PC-3 (cell line): Measurements from ENCODE around the gene GYPC. TPM values are rescaled to one million over a fixed set of nuclear protein-coding genes. Genes with fewer than 3 reads are reported as not detected.

Source experiments
- ATAC-seq: fragments of 200-7000 bp; cut with Tn5 transposase; 2 replicates; pipeline ENCODE4 v1.9.1; 2020; ENCODE audit warnings: mild to moderate bottlenecking, moderate library complexity
- BruUV-seq: library from RNA; stranded (reverse); fragments of 400-500 nt; replicated peaks from 2 replicates; lab custom pipeline; 2021; lab: Mats Ljungman, UMichigan
- CTCF ChIA-PET: fragments of 300-600 bp; sonication (Branson Sonifier 250); formaldehyde crosslinking; loops from one replicate; lab custom pipeline; 2022; ENCODE audit warnings: antibody characterized with exemption; lab: Charles Lee
- POLR2A ChIA-PET: fragments of 300-600 bp; sonication (Branson Sonifier 250); formaldehyde crosslinking; loops from one replicate; lab custom pipeline; 2022; ENCODE audit warnings: antibody characterized with exemption; ENCODE audit not compliant: unreplicated experiment; lab: Charles Lee
- DNase-seq: peaks from one replicate; pipeline ENCODE4 v3.0.0-alpha.2; 2015
- H2AFZ ChIP-seq: fragments of 300-600 bp; sonication (generic); 2 replicates; pipeline ENCODE4 v1.6.0; 2016; ENCODE audit warnings: antibody characterized with exemption, low read length
- H3F3A ChIP-seq: fragments of 300-600 bp; sonication (generic); one replicate; pipeline ENCODE4 v1.6.0; 2017; ENCODE audit warnings: antibody characterized with exemption, low read length, control low read depth, mild to moderate bottlenecking; ENCODE audit not compliant: unreplicated experiment
- H3K27ac ChIP-seq: fragments of 300-600 bp; sonication (generic); 2 replicates; pipeline ENCODE4 v1.5.1; 2016; ENCODE audit warnings: mild to moderate bottlenecking, low read length
- H3K27me3 ChIP-seq: fragments of 300-600 bp; sonication (generic); 2 replicates; pipeline ENCODE4 v1.6.1; 2016; ENCODE audit warnings: low read length, mixed read lengths
- H3K36me3 ChIP-seq: fragments of 300-600 bp; sonication (generic); 2 replicates; pipeline ENCODE4 v1.6.1; 2016; ENCODE audit warnings: low read depth, mixed run types, low read length, mixed read lengths
- H3K4me1 ChIP-seq: fragments of 300-600 bp; sonication (generic); 2 replicates; pipeline ENCODE4 v1.5.1; 2016; ENCODE audit warnings: low read length; ENCODE audit not compliant: insufficient read depth
- H3K4me2 ChIP-seq: fragments of 300-600 bp; sonication (generic); 2 replicates; pipeline ENCODE4 v1.6.0; 2016; ENCODE audit warnings: low read length
- H3K4me3 ChIP-seq: fragments of 300-600 bp; sonication (generic); 2 replicates; pipeline ENCODE4 v1.5.1; 2016; ENCODE audit warnings: mild to moderate bottlenecking, low read length, mixed read lengths
- H3K79me2 ChIP-seq: fragments of 300-600 bp; sonication (generic); 2 replicates; pipeline ENCODE4 v1.6.1; 2017; ENCODE audit warnings: low read length, mixed read lengths
- H3K9ac ChIP-seq: fragments of 300-600 bp; sonication (generic); 2 replicates; pipeline ENCODE4 v1.6.0; 2016; ENCODE audit warnings: mild to moderate bottlenecking, low read length
- H3K9me2 ChIP-seq: fragments of 300-600 bp; sonication (generic); replicated peaks from 2 replicates; pipeline ENCODE4 v1.6.1; 2016; ENCODE audit warnings: mixed run types, low read length, mixed read lengths
- H3K9me3 ChIP-seq: fragments of 300-600 bp; sonication (generic); 2 replicates; pipeline ENCODE4 v1.6.1; 2016; ENCODE audit warnings: low read length, mixed read lengths
- H4K20me1 ChIP-seq: fragments of 300-600 bp; sonication (generic); 2 replicates; pipeline ENCODE4 v1.6.1; 2016; ENCODE audit warnings: low read length, mixed read lengths
- CTCF ChIP-seq: fragments of 300-600 bp; sonication (generic); conservative IDR thresholded peaks from 2 replicates; pipeline ENCODE4 v1.5.1; 2017; ENCODE audit warnings: antibody characterized with exemption, low read depth, mild to moderate bottlenecking, low read length
- EZH2 ChIP-seq: fragments of 300-600 bp; sonication (generic); IDR thresholded peaks from one replicate; pipeline ENCODE4 v1.6.1; 2017; ENCODE audit warnings: antibody characterized with exemption, mild to moderate bottlenecking, low read length; ENCODE audit not compliant: unreplicated experiment
- EZH2phosphoT487 ChIP-seq: fragments of 300-600 bp; sonication (generic); IDR thresholded peaks from 2 replicates; pipeline ENCODE4 v1.6.1; 2018; ENCODE audit warnings: mild to moderate bottlenecking, antibody characterized with exemption, low read length, borderline replicate concordance
- intact Hi-C: fragments of 100-400 bp; cut with micrococcal nuclease; formaldehyde crosslinking; loops from 2 replicates; pipeline ENCODE4 v1.9.0; 2023
- total RNA-seq: library from RNA; depleted of rRNA; stranded (reverse); fragments of >200 nt; gene quantifications from 2 replicates; pipeline ENCODE4 v1.2.3, GENCODE V29; 2014

The GYPC gene
- total RNA-seq, 1 experiment from 2014 or later, result not detected

GRCh38 chr2:126661702-126662500 lies 5.9 kb downstream of the GYPC start:
- Histone ChIP-seq H3K36me3 (no peaks in the 10 kb centered on the region), H3F3A (no peaks in the 10 kb centered on the region), H3K9ac (no peak overlapping the region), H3K9me3 (no peaks in the 10 kb centered on the region), H3K4me3 (no peak overlapping the region), H3K27ac (no peak overlapping the region), H3K4me1 (no peaks in the 10 kb centered on the region), H3K9me2 (no peaks in the 10 kb centered on the region), H3K27me3 (peaks cover 72% of the 10 kb centered on the region), H4K20me1 (no peaks in the 10 kb centered on the region), H3K79me2 (no peaks in the 10 kb centered on the region), H2AFZ (no peak overlapping the region), H3K4me2 (no peak overlapping the region)
- no peak for ATAC-seq
- ChIA-PET CTCF (no interaction called here), POLR2A (no interaction called here)
- no peak for DNase-seq
- intact Hi-C loops, result no loop called here
- BruUV-seq, result no TSS peak
- no peak for TF ChIP-seq EZH2phosphoT487
- TF ChIP-seq EZH2, result no peak

- H3K36me3 ChIP-seq, result no peaks in the 10 kb centered on the region
- DNase-seq (no peak), ATAC-seq (no peak)
- no peak for TF ChIP-seq EZH2
- no peak for TF ChIP-seq EZH2phosphoT487
- TF ChIP-seq CTCF, result no peak
- no peak overlapping the region for H3K9ac ChIP-seq
- no peaks in the 10 kb centered on the region for H3K9me3 ChIP-seq
- H3K4me1 ChIP-seq, result no peaks in the 10 kb centered on the region
- H3K4me3 ChIP-seq, result no peak overlapping the region
- no peak overlapping the region for H2AFZ ChIP-seq
- no peaks in the 10 kb centered on the region for H3K79me2 ChIP-seq
- intact Hi-C loops, result no loop called here
- ChIA-PET POLR2A (no interaction called here), CTCF (no interaction called here)
- no peak overlapping the region for H3K4me2 ChIP-seq
- no peaks in the 10 kb centered on the region for H4K20me1 ChIP-seq
- no TSS peak for BruUV-seq
- peaks cover 70% of the 10 kb centered on the region for H3K27me3 ChIP-seq
- H3K27ac ChIP-seq, result no peak overlapping the region
- no peaks in the 10 kb centered on the region for H3K9me2 ChIP-seq
- no peaks in the 10 kb centered on the region for H3F3A ChIP-seq
Measured at GRCh38 chr2:126662621-126663020, 6.7 kb downstream of the GYPC start.

- Histone ChIP-seq H3K9ac (no peak overlapping the region), H3K27me3 (peaks cover 77% of the 10 kb centered on the region), H3K4me3 (no peak overlapping the region), H3K79me2 (no peaks in the 10 kb centered on the region), H3K9me3 (no peaks in the 10 kb centered on the region), H3K36me3 (no peaks in the 10 kb centered on the region), H2AFZ (no peak overlapping the region), H3K9me2 (no peaks in the 10 kb centered on the region), H3F3A (no peaks in the 10 kb centered on the region), H3K4me2 (no peak overlapping the region), H4K20me1 (no peaks in the 10 kb centered on the region), H3K27ac (no peak overlapping the region), H3K4me1 (no peaks in the 10 kb centered on the region)
- TF ChIP-seq CTCF (no peak), EZH2 (no peak), EZH2phosphoT487 (no peak)
- intact Hi-C loops, result no loop called here
- ChIA-PET CTCF (no interaction called here), POLR2A (interaction anchor here (0.6 kb wide), 1 partner anchor 109 kb away, joined by 3 read pairs; no protein-coding TSS in a partner anchor)
- ATAC-seq (no peak), DNase-seq (no peak)
- BruUV-seq, result no TSS peak
Measured at GRCh38 chr2:126663184-126663963, 7.4 kb downstream of the GYPC start.
